GM19193 (cell line): Measurements from ENCODE around the gene SCN5A.

Experiments used
- POLR2A ChIP-seq: IDR thresholded peaks from 4 replicates; pipeline ENCODE4 v1.6.1; 2011; ENCODE audit not compliant: insufficient read depth, insufficient read length; ENCODE audit errors: extremely low read depth

Gene SCN5A

GRCh38 chr3:38583688-38584087 is 65.8 kb downstream of the SCN5A start:
- no peak for TF ChIP-seq POLR2A

- no peak for TF ChIP-seq POLR2A
These were observed 66.4 kb downstream of the SCN5A start for GRCh38 chr3:38582941-38583645.

GRCh38 chr3:38582316-38582715 is 67.2 kb downstream of the SCN5A start:
- TF ChIP-seq POLR2A: no peak

GRCh38 chr3:38581774-38582173 is 67.7 kb downstream of the SCN5A start:
- no peak for TF ChIP-seq POLR2A

DNA sequence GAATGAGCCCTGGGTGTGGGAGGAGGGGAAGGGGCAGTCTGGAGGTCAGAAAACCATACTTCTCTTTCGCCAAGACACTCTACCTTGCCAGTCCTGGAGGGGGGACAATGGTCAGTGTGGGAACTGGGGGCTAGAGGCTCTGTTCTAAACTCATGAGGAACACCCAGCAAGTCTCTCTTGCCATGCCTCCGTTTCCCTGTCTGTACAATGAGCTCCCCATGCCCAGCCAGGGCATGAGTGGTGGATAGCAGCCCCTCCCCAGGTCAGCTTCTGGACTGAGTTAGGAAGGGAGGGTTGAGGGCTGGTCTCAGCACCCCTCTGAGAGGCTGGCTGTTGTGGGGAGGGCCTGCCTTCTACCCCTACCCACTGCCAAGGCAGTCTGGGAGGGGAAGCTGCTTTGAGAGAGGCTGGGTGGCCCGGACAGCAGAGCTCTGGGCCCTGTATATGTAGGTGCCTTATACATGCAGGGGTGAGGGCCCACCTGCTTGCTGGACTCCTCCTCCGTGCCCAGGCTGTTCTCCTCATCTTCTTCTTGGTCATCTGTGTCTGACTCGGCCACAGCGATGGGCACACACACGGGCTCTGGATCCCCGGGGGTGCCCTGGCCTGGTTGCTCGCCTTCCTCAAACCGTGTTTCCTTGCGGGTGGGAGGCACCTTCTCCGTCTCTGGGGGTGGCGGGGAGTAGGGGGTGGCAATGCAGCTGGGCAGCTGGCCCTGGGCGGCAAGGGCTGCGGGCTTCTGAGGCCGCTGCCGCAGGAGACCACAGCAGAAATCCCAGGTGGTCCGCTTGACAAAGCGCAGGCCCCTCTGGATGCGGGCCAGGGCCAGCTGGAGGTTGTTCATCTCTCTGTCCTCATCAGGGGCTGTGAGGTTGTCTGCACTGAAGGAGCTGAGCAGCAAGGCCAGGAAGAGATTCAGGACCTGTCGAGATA is 68.8 kb downstream of the SCN5A start:
- no peak for TF ChIP-seq POLR2A

DNA sequence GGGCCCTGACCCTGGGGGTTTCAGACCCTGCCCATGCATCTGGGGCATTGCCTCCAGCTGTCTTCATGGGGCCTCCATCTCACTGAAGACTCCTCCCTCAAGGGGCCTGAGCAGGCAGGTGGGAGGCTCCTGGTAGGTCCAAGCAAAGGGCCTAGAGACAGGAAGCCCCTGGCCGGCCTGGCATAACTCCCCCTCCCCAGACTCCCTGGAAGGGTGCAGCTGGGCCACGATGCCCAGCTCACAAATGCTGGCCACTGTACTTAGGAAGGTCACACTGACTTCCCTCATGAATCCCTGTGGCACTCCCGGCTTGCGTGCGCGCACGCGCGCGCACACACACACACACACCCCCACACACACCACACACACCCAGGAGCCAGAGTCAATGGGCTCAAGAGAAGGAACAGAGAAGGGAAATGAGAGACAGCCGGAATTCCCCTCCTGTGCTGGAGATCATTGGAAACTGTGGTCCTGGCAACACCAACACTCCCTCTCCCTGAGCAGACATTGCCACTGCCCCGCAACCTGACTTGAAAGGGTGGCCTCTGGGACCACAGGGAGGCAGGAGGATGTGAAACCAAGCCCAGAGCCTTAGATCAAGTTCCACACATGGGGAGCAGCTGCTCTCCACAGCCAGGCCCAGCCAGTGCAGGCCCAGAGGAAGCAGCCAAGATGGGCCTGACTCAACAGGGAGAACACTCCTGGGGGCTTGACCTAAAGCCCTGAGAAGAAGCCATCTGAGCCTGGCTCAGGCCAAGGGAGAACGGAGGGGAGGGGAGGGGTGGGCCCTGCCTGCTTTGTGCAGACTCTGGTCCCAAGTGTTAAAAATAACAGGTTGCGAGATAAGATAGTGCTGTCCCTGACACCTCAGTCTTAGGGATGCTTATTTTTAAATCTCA is 69.7 kb downstream of the SCN5A start:
- no peak for TF ChIP-seq POLR2A

GRCh38 chr3:38579141-38579540 is 70.3 kb downstream of the SCN5A start:
- TF ChIP-seq POLR2A: no peak

DNA sequence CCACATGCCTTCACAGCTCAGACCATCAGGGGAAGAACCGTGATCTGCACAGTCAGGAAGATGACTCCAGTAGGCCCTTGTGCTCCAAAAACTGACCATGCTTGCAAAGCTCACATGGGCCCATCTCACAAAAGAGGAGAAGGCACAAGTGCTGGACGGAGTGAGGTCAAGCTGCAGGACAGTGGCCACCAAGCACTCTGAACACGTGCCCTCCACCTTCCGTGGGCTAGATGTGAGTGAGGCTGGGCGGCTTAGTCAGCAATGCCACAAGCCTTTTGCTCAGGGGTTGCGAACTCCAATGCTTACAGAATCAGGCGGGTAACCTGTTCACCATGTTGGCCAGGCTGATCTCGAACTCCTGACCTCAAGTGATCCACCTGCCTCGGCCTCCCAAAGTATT is 70.9 kb downstream of the SCN5A start:
- TF ChIP-seq POLR2A: no peak

DNA sequence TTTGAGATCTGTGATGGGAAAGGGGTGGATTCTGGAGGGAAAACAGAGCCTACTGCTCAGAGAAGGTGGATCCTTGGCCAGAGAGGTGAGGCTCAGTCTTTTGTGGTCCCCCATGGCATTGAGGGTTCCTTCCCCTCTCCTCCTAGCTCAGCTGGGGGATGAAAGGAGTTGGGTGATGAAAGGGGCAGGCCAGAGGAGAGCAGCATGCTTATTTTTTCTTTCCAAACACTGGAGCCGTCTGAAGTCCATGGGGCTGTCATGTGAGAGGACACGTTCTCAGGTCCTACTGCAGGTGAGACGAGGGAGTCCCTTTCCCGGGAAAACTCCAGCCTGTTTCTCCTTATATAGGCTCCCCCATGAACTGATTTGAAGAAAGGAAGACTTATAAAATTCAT is 71.4 kb downstream of the SCN5A start:
- TF ChIP-seq POLR2A: no peak

DNA sequence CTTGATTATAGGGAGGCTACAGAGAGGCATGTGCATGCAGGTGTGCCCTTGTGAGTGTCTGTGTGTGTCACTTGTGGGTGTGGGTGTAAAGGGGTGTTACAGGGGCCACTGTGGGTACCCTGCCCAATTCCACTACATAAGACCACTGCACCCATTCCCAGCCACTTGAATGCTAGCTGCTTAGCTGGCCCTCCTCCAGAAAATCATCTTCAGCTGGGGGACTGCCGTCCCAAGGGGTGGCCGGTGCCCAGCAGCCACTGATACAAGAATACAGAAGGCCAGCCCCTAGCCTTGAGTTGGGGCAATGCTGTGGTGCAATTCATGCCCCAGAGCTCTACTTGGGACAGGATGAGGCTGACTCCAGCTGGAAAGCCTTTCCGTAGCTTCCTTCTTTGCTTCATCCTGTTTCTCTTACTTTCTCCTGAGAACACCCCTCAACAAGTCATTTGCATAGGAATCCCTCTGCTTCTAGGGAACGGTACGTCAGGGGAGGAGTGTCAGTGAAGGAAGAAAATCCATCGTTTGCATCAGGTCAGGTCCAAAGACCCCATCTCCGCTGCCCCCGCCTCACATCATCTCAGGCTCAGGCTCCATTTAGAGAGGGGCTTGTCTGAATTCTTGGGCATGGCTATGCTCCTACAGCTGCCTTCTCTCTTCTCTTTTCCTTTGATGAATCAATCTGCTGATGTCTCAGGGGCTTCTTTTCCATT is 72.0 kb downstream of the SCN5A start:
- TF ChIP-seq POLR2A: no peak

GRCh38 chr3:38576526-38577370 is 72.7 kb downstream of the SCN5A start:
- TF ChIP-seq POLR2A: no peak

- no peak for TF ChIP-seq POLR2A
These were observed 73.4 kb downstream of the SCN5A start for GRCh38 chr3:38576131-38576525.

- TF ChIP-seq POLR2A: no peak
These were observed 74.1 kb downstream of the SCN5A start for GRCh38 chr3:38575279-38575843.
